ENCODE data around the gene ENO1. TPM values are rescaled to one million over a fixed set of nuclear protein-coding genes. Genes with fewer than 3 reads are reported as not detected.
A peak's percentile ranks its signal among the peaks of the same experiment; 100 is the strongest.
"Not testable (repeated sequence)": the region's sequence is repeated elsewhere in the genome, so short reads cannot be mapped to it uniquely, and the experiment has no call there.

Gene ENO1
- total and polyA plus RNA-seq, 2 experiments from 2014 or later: 659 to 868 TPM

DNA sequence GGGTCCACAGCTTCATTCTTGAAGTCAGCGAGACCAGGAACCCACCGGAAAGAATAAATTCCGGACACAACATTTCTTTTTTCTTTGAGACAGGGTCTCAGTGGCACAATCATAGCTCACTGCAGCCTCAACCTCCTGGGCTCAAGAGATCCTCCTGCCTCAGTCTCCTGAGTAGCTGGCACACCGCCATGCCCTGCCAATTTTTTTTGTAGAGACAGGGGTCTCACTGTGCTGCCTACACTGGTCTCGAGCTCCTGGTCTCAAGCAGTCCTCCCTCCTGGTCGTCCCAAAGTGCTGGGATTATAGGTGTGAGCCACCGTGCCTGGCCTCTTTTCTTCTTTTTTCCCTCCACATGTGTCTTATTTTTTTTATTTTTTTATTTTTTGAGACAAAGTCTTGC lies 20.6 kb upstream of the ENO1 start:
- no peak for DNase-seq (ENCODE audit: low spot score)
- no peaks in the 10 kb centered on the region for H3K9me3 ChIP-seq (ENCODE audit: low read depth)
- H3K4me3 ChIP-seq: no peak overlapping the region
- no peak for TF ChIP-seq EZH2phosphoT487 (IDR thresholded peaks at IDR 0.05; ENCODE audit: low read depth, severe bottlenecking, unreplicated experiment)
- TF ChIP-seq, protein P1, sequence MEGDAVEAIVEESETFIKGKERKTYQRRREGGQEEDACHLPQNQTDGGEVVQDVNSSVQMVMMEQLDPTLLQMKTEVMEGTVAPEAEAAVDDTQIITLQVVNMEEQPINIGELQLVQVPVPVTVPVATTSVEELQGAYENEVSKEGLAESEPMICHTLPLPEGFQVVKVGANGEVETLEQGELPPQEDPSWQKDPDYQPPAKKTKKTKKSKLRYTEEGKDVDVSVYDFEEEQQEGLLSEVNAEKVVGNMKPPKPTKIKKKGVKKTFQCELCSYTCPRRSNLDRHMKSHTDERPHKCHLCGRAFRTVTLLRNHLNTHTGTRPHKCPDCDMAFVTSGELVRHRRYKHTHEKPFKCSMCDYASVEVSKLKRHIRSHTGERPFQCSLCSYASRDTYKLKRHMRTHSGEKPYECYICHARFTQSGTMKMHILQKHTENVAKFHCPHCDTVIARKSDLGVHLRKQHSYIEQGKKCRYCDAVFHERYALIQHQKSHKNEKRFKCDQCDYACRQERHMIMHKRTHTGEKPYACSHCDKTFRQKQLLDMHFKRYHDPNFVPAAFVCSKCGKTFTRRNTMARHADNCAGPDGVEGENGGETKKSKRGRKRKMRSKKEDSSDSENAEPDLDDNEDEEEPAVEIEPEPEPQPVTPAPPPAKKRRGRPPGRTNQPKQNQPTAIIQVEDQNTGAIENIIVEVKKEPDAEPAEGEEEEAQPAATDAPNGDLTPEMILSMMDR (IDR thresholded peaks at IDR 0.05; ENCODE audit: poor library complexity): no peak
- TF ChIP-seq EZH2 (IDR thresholded peaks at IDR 0.05; ENCODE audit: borderline replicate concordance): no peak
- H3K36me3 ChIP-seq (replicated peaks; ENCODE audit: insufficient read depth, low read depth): no peaks in the 10 kb centered on the region
- 94% methylated on average over 7 of the region's 7 CpGs for WGBS (ENCODE audit: low lambda C conversion rate, missing lambda C conversion rate)
- no peaks in the 10 kb centered on the region for H4K20me1 ChIP-seq (ENCODE audit: insufficient read depth, poor library complexity, severe bottlenecking)
- no peaks in the 10 kb centered on the region for H3K27me3 ChIP-seq
- no peak overlapping the region for H2AFZ ChIP-seq
- H3K4me1 ChIP-seq (ENCODE audit: insufficient read depth): peaks cover 4% of the 10 kb centered on the region
- H3K4me2 ChIP-seq: no peak overlapping the region
- no peaks in the 10 kb centered on the region for H3K79me2 ChIP-seq
- no peaks in the 10 kb centered on the region for H3K9me2 ChIP-seq (replicated peaks; ENCODE audit: insufficient read depth)
- no peak overlapping the region for H3K27ac ChIP-seq

GRCh38 chr1:8898418-8898817 lies 19.9 kb upstream of the ENO1 start:
- not testable (repeated sequence) for H3K4me1 ChIP-seq (ENCODE audit: insufficient read depth); H3K36me3 ChIP-seq (replicated peaks; ENCODE audit: insufficient read depth, low read depth); H3K79me2 ChIP-seq; H3K27ac ChIP-seq; H3K9me3 ChIP-seq (ENCODE audit: low read depth); H2AFZ ChIP-seq; H3K4me3 ChIP-seq; H3K4me2 ChIP-seq; DNase-seq (ENCODE audit: low spot score); H3K9me2 ChIP-seq (replicated peaks; ENCODE audit: insufficient read depth); H4K20me1 ChIP-seq (ENCODE audit: insufficient read depth, poor library complexity, severe bottlenecking); H3K27me3 ChIP-seq
- WGBS (ENCODE audit: low lambda C conversion rate, missing lambda C conversion rate): 92% methylated on average over 5 of the region's 5 CpGs

DNA sequence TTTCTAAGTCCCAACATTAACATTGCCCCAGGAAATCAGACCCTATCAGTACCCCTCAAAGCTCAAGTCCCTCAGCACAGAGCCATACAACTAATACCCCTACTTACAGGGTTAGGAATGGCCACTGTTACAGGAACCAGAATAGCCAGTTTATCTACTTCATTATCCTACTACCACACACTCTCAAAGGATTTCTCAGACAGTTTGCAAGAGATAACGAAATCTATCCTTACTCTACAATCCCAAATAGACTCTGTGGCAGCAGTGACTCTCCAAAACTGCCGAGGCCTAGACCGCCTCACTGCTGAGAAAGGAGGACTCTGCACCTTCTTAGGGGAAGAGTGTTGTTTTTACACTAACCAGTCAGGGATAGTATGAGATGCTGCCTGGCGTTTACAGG lies 19.0 kb upstream of the ENO1 start:
- not testable (repeated sequence) for H3K4me3 ChIP-seq; H3K4me1 ChIP-seq (ENCODE audit: insufficient read depth); H3K36me3 ChIP-seq (replicated peaks; ENCODE audit: insufficient read depth, low read depth); H3K79me2 ChIP-seq; H2AFZ ChIP-seq; H3K27me3 ChIP-seq; H3K4me2 ChIP-seq; H3K9me3 ChIP-seq (ENCODE audit: low read depth); H4K20me1 ChIP-seq (ENCODE audit: insufficient read depth, poor library complexity, severe bottlenecking); H3K9me2 ChIP-seq (replicated peaks; ENCODE audit: insufficient read depth); DNase-seq (ENCODE audit: low spot score)
- peak overlapping the region; percentile 40 for H3K27ac ChIP-seq
- 46% methylated on average over 4 of the region's 4 CpGs for WGBS (ENCODE audit: low lambda C conversion rate, missing lambda C conversion rate)

DNA sequence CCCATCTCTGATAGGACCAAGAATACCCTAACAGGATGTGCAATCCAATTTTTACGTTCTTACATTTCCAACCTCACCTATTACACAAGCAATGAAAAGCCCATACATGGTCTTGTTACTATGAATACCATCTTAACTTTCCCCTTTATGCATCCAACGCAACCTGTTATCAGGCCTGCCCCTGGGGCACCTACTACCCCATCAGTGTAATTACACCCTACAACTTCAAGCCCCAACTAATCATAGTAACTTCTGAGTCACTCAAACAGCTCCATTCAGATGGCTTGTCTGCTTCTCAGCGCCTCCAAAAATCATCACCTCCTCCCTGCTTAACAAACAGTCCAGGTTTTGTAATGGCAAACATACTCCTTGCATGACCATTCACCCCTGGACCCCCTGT lies 18.3 kb upstream of the ENO1 start:
- not testable (repeated sequence) for H3K4me2 ChIP-seq; H3K36me3 ChIP-seq (replicated peaks; ENCODE audit: insufficient read depth, low read depth); H3K4me1 ChIP-seq (ENCODE audit: insufficient read depth); H3K9me2 ChIP-seq (replicated peaks; ENCODE audit: insufficient read depth); H3K79me2 ChIP-seq; H3K9me3 ChIP-seq (ENCODE audit: low read depth); H3K27me3 ChIP-seq; H3K4me3 ChIP-seq; H2AFZ ChIP-seq; DNase-seq (ENCODE audit: low spot score); H4K20me1 ChIP-seq (ENCODE audit: insufficient read depth, poor library complexity, severe bottlenecking)
- WGBS (ENCODE audit: low lambda C conversion rate, missing lambda C conversion rate): 58% methylated on average over 3 of the region's 3 CpGs
- peak overlapping the region; percentile 12 for H3K27ac ChIP-seq

- H3K27me3 ChIP-seq: no peaks in the 10 kb centered on the region
- no peaks in the 10 kb centered on the region for H3K36me3 ChIP-seq (replicated peaks; ENCODE audit: insufficient read depth, low read depth)
- H3K9me3 ChIP-seq (ENCODE audit: low read depth): no peaks in the 10 kb centered on the region
- WGBS (ENCODE audit: low lambda C conversion rate, missing lambda C conversion rate): 89% methylated on average over 6 of the region's 6 CpGs
- DNase-seq (ENCODE audit: low spot score): no peak
- H2AFZ ChIP-seq: no peak overlapping the region
- H3K4me2 ChIP-seq: no peak overlapping the region
- H3K4me1 ChIP-seq (ENCODE audit: insufficient read depth): peaks cover 7% of the 10 kb centered on the region
- TF ChIP-seq, protein P1 (IDR thresholded peaks at IDR 0.05; ENCODE audit: poor library complexity): no peak
- TF ChIP-seq EZH2 (IDR thresholded peaks at IDR 0.05; ENCODE audit: borderline replicate concordance) (no peak), EZH2phosphoT487 (IDR thresholded peaks at IDR 0.05; ENCODE audit: low read depth, severe bottlenecking, unreplicated experiment) (no peak)
- H3K27ac ChIP-seq: no peak overlapping the region
- H4K20me1 ChIP-seq (ENCODE audit: insufficient read depth, poor library complexity, severe bottlenecking): no peaks in the 10 kb centered on the region
- H3K9me2 ChIP-seq (replicated peaks; ENCODE audit: insufficient read depth): no peaks in the 10 kb centered on the region
- H3K4me3 ChIP-seq: no peak overlapping the region
- no peaks in the 10 kb centered on the region for H3K79me2 ChIP-seq
Measured at GRCh38 chr1:8892026-8892425, 13.5 kb upstream of the ENO1 start.

Measured in hepatocyte (in vitro differentiated cells).